ENCODE results near the gene TCAP.
A peak's percentile ranks its signal among the peaks of the same experiment; 100 is the strongest.

Gene TCAP, protein sequence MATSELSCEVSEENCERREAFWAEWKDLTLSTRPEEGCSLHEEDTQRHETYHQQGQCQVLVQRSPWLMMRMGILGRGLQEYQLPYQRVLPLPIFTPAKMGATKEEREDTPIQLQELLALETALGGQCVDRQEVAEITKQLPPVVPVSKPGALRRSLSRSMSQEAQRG

DNA sequence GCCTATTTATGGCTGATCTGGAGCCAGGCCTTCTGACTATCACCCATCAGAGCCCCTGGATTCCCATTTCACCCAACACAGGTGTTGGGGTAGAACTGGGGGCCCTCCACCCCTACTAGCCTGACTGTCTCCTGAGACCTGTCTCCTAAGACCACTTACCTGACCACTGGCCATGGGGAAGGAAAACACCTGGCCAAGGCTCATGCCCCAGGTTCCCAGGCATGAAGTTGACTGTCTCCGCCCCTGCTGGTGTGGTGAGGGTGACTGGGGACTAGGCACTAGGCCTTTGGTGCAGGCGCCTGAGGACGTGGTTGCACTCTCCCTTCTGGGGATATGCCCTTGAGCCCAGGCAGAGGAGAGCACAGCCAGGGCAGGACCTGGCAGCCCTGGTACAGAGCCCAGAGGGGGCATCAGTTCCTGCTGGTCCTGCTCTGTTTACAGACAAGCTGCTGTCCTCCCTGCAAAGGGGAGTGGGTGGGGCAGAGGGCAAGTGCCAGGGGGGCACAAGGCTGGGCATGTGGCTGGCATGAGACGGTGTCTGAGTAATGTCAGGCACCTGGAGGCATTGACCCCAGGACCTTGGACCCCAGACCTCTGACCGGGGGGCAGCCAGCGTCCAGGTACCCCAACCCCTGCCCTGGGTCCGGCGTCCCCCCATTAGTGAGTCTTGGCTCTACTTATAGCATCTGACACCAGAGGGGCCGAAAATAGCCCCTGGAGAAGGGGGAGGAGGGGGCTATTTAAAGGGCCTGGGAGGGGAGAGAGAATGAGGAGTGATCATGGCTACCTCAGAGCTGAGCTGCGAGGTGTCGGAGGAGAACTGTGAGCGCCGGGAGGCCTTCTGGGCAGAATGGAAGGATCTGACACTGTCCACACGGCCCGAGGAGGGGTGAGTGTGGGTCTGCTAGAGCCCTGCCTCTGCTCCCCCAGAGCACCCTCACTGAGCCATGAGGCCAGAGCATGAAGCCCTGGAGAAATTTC lies at the start of gene TCAP:
TSS of gene TCAP (plus strand) at position 769 of the 981 bp plus-strand sequence. CDS start at position 780, 11 bp downstream.
- DNase-seq = no peak
- H3K4me1 Mint-ChIP-seq = peaks cover 57% of the 10 kb centered on the region
- peak within 1 kb of the TSS in 1 of 2 donors; percentile 67 for H3K27ac Mint-ChIP-seq
- H3K4me3 Mint-ChIP-seq = peak within 1 kb of the TSS in 1 of 2 donors; percentile 15
- ATAC-seq = no peak
- no peaks in the 10 kb centered on the region for H3K9me3 Mint-ChIP-seq
- H3K27me3 Mint-ChIP-seq = peaks cover 39% of the 10 kb centered on the region

GRCh38 chr17:39615434-39615833 lies 49.7 kb upstream of the TCAP start:
- no peak for DNase-seq
- H3K4me1 Mint-ChIP-seq = peaks cover 14% of the 10 kb centered on the region
- peaks cover 64% of the 10 kb centered on the region for H3K27me3 Mint-ChIP-seq
- H3K4me3 Mint-ChIP-seq = no peak overlapping the region
- no peak overlapping the region for H3K27ac Mint-ChIP-seq
- ATAC-seq = no peak
- no peaks in the 10 kb centered on the region for H3K9me3 Mint-ChIP-seq

- H3K4me3 Mint-ChIP-seq = peak overlapping the region; percentile 67 to 69
- DNase-seq (no peak), ATAC-seq (no peak)
- no peak overlapping the region for H3K27ac Mint-ChIP-seq
- peaks cover 56% of the 10 kb centered on the region for H3K27me3 Mint-ChIP-seq
- H3K9me3 Mint-ChIP-seq = no peaks in the 10 kb centered on the region
- peaks cover 20% of the 10 kb centered on the region for H3K4me1 Mint-ChIP-seq
Measured at GRCh38 chr17:39617100-39617445, 48.1 kb upstream of the TCAP start.

GRCh38 chr17:39617446-39618245 lies 47.5 kb upstream of the TCAP start:
- H3K4me3 Mint-ChIP-seq = peak overlapping the region; percentile 78 to 84
- H3K9me3 Mint-ChIP-seq = no peaks in the 10 kb centered on the region
- H3K27me3 Mint-ChIP-seq = peaks cover 54% of the 10 kb centered on the region
- peaks cover 26% of the 10 kb centered on the region for H3K4me1 Mint-ChIP-seq
- DNase-seq (peak in 1 of 2 donors; percentile 43), ATAC-seq (peak; percentile 60)
- H3K27ac Mint-ChIP-seq = peak overlapping the region in 1 of 2 donors; percentile 19

- Mint-ChIP-seq H3K27ac (peak overlapping the region; percentile 63 to 65), H3K9me3 (no peaks in the 10 kb centered on the region), H3K4me3 (peak overlapping the region; percentile 78 to 84), H3K4me1 (peaks cover 25% of the 10 kb centered on the region), H3K27me3 (peaks cover 50% of the 10 kb centered on the region)
- no peak for ATAC-seq
- DNase-seq = no peak
Measured at GRCh38 chr17:39618246-39618913, 46.8 kb upstream of the TCAP start.

- Mint-ChIP-seq H3K4me1 (peaks cover 29% of the 10 kb centered on the region), H3K27ac (no peak overlapping the region), H3K9me3 (no peaks in the 10 kb centered on the region), H3K4me3 (no peak overlapping the region), H3K27me3 (peaks cover 49% of the 10 kb centered on the region)
- DNase-seq (no peak), ATAC-seq (no peak)
Measured at GRCh38 chr17:39618956-39619785, 46.0 kb upstream of the TCAP start.

GRCh38 chr17:39619786-39620101 lies 45.4 kb upstream of the TCAP start:
- Mint-ChIP-seq H3K9me3 (no peaks in the 10 kb centered on the region), H3K4me3 (no peak overlapping the region), H3K27ac (no peak overlapping the region), H3K4me1 (peaks cover 29% of the 10 kb centered on the region), H3K27me3 (peaks cover 46% of the 10 kb centered on the region)
- DNase-seq (no peak), ATAC-seq (no peak)

DNA sequence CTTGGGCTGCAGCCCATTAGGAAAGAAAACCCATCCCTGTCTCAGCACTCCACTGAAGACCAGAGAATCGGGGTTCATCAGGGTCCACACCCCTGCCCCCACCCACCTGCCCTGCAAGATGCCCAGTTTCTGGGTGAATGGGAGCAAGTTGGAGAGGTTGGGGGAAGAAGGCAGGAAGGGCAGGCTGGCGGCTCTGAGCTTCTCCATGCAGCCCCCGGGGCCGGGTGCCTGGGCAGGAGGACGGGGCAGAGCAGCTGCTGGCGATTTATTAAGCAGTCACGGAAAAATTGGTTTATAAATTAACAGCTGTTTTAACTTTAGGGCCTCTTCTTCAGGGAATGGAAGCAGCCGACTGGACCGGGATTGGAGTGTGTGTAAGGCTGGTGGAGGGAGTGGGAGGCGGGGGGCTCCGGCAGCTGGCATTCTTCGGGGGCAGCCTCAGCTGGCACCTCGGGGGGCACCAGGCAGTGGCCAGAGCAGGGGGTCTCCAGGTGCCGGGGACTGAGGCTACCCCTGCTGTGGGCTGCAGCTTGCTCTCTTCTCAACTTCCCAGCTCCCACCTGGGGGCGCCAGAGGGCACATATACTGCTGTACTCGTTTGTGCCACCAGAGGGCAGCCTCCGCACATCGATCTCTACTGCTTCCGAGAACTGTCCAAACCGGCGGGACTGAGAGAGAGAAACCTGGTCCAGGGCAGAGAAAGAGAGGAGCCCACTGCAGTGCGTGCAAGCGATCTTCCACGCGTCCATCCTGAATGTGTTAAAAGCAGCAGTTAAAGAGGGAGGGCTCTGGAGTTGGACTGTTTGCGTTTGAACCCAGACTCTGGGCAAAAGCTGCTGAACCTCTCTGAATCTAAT lies 43.4 kb upstream of the TCAP start:
- Mint-ChIP-seq H3K27ac (peak overlapping the region in 1 of 2 donors; percentile 86), H3K4me3 (peak overlapping the region; percentile 76 to 85), H3K9me3 (no peaks in the 10 kb centered on the region), H3K4me1 (peaks cover 38% of the 10 kb centered on the region), H3K27me3 (peaks cover 49% of the 10 kb centered on the region)
- ATAC-seq = peak; percentile 73
- peak; percentile 89 to 94 for DNase-seq

DNA sequence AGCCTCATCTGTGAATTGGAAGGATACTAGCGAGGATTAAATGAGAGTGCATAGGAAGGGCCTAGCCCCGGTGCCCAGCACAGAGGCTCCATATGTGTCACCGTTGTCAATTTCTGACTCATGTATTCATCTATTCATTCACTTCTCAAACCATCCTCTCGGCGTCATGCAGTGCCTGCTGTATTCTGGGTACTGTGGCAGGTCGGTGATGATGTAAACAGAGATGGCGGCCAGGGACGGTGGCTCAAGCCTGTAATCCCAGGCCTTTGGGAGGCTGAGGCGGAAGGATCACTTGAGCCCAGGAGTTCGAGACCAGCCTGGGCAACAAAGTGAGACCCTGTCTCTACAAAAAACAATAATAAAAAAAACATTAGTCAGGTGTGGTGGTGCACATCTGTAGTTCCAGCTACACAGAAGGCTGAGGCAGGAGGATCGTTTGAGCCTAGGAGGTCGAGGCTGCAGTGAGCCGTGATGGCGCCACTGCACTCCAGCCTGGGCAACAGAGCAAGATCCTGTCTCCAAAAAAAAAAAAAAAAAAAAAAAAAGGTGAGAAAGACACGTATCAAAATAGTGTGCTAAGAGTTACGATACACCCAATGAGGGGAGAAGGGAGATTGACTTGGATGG lies 42.7 kb upstream of the TCAP start:
- peak in 1 of 2 donors; percentile 49 for DNase-seq
- Mint-ChIP-seq H3K4me1 (peaks cover 40% of the 10 kb centered on the region), H3K27me3 (peaks cover 54% of the 10 kb centered on the region), H3K27ac (peak overlapping the region in 1 of 2 donors; percentile 86), H3K9me3 (no peaks in the 10 kb centered on the region), H3K4me3 (peak overlapping the region; percentile 76 to 85)
- ATAC-seq = peak; percentile 63

GRCh38 chr17:39623356-39623950 lies 41.7 kb upstream of the TCAP start:
- H3K4me3 Mint-ChIP-seq = peak overlapping the region in 1 of 2 donors; percentile 52
- ATAC-seq (peak; percentile 65), DNase-seq (peak; percentile 86)
- no peaks in the 10 kb centered on the region for H3K9me3 Mint-ChIP-seq
- peaks cover 35% of the 10 kb centered on the region for H3K4me1 Mint-ChIP-seq
- H3K27me3 Mint-ChIP-seq = peaks cover 61% of the 10 kb centered on the region
- H3K27ac Mint-ChIP-seq = no peak overlapping the region

DNA sequence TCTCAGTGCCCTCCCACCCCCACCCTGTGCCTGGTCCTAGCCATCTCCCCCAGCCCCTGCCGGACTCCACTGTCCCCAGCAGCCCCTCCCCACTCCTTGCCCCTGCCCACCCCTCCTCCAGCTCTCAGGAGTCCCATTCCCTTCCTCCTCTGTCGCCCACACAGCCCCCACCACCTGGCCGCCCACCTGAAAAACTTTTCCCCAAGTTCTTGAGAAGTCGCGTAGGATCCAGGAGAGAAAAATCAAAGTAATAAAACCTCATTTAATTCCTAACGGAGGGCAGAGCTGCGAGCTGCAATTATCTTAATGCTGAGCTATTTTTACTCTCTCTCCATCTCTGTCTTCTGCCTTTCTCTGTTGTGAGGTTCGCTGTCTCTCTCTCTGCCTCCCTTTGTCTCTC lies 40.8 kb upstream of the TCAP start:
- Mint-ChIP-seq H3K27ac (no peak overlapping the region), H3K9me3 (no peaks in the 10 kb centered on the region), H3K4me1 (peaks cover 32% of the 10 kb centered on the region), H3K27me3 (peaks cover 61% of the 10 kb centered on the region), H3K4me3 (no peak overlapping the region)
- ATAC-seq = no peak
- no peak for DNase-seq

DNA sequence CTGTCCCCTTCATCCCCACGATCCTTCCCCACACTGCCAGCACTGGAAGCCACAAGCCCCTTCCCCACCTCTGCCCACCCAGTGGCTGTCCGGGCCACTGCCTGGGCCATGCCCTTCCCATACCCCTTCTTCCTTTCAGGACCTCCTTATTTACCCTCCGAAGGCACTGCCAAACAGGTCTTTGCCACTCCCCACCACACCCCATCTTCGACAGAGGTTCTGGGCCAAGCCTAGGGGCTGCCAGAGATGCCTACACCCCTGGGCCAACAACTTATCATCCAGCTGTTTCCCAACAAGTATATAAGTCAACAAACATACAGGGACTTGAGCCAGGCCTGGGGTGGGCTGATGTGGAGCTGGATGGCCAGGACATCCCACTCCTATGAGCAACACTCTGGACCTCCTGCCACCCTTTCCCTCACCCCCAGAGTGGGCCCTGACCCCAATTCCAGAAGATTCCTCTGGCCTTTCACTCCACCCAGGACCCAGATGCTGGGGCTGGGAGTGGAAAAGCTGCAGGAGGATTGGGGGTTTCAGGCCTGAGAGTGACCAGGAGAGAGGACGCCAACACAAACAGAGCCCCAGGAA lies 39.9 kb upstream of the TCAP start:
- Mint-ChIP-seq H3K4me1 (peaks cover 32% of the 10 kb centered on the region), H3K27me3 (peaks cover 57% of the 10 kb centered on the region), H3K9me3 (no peaks in the 10 kb centered on the region), H3K27ac (no peak overlapping the region), H3K4me3 (no peak overlapping the region)
- no peak for DNase-seq
- no peak for ATAC-seq
